ENCODE data around the gene COA3. TPM values are rescaled to one million over a fixed set of nuclear protein-coding genes. Genes with fewer than 3 reads are reported as not detected.

Gene COA3
- total and polyA plus RNA-seq, 12 donors, result 55.6 to 231 (median 87.0) TPM

- H3K36me3 ChIP-seq (replicated peaks in 1 of 2), result peaks cover 0 to 1% of the 10 kb centered on the region in 2 donors
- intact Hi-C loops (cut with DNase I), result loop anchor here in 1 of 2 donors (10.0 kb wide), 1 partner anchor 103 kb away; no protein-coding TSS in a partner anchor
- no peak for DNase-seq
- no peak overlapping the region for H3K4me3 ChIP-seq
- H3K27ac ChIP-seq, result no peak overlapping the region
- no peaks in the 10 kb centered on the region for H3K27me3 ChIP-seq
- WGBS, 4 donors, result 89 to 96% (median 96%) methylated on average over 1 of the region's 1 CpG
- peaks cover 17 to 22% of the 10 kb centered on the region in 2 donors for H3K4me1 ChIP-seq (replicated peaks in 1 of 2)
- TF ChIP-seq POLR2A (IDR thresholded peaks at IDR 0.05) (no peak), CTCF (IDR thresholded peaks at IDR 0.05) (no peak)
- no peaks in the 10 kb centered on the region for H3K9me3 ChIP-seq (replicated peaks in 1 of 3)
Observed at GRCh38 chr17:42827472-42827871, 29.0 kb upstream of the COA3 start.

GRCh38 chr17:42821176-42821575, 22.7 kb upstream of the COA3 start:
- Histone ChIP-seq H3K9me3 (replicated peaks in 1 of 3) (no peaks in the 10 kb centered on the region), H3K4me1 (replicated peaks in 1 of 2) (peaks cover 10 to 21% of the 10 kb centered on the region in 2 donors), H3K27ac (no peak overlapping the region), H3K4me3 (no peak overlapping the region), H3K36me3 (replicated peaks in 1 of 2) (peaks cover 0 to 64% of the 10 kb centered on the region in 2 donors), H3K27me3 (no peaks in the 10 kb centered on the region)
- peak in 1 of 7 donors; percentile 41 for DNase-seq
- intact Hi-C loops (cut with DNase I), result loop anchor here (5.0 to 10.0 kb wide), 2 partner anchors 96 to 99 kb away; no protein-coding TSS in a partner anchor
- WGBS, 4 donors, result 72 to 85% (median 82%) methylated on average over 7 of the region's 7 CpGs
- TF ChIP-seq CTCF (IDR thresholded peaks at IDR 0.05) (no peak), POLR2A (IDR thresholded peaks at IDR 0.05) (no peak)

- DNase-seq, result peak in 5 of 7 donors; percentile 27 to 70 (median 61)
- Histone ChIP-seq H3K36me3 (replicated peaks in 1 of 2) (peaks cover 0 to 76% of the 10 kb centered on the region in 2 donors), H3K9me3 (replicated peaks in 1 of 3) (no peaks in the 10 kb centered on the region), H3K27me3 (no peaks in the 10 kb centered on the region), H3K4me1 (replicated peaks in 1 of 2) (peaks cover 10 to 21% of the 10 kb centered on the region in 2 donors), H3K4me3 (no peak overlapping the region), H3K27ac (no peak overlapping the region)
- intact Hi-C loops (cut with DNase I), result loop anchor here (5.0 to 10.0 kb wide), 2 partner anchors 95 to 98 kb away; no protein-coding TSS in a partner anchor
- peak; percentile 16 to 57 (median 38) for TF ChIP-seq CTCF (IDR thresholded peaks at IDR 0.05)
- TF ChIP-seq POLR2A (IDR thresholded peaks at IDR 0.05), result no peak
- WGBS, 4 donors, result 33 to 41% (median 35%) methylated on average over 2 of the region's 2 CpGs
Observed at GRCh38 chr17:42819939-42820535, 21.5 kb upstream of the COA3 start.

- no peaks in the 10 kb centered on the region for H3K9me3 ChIP-seq (replicated peaks in 1 of 3)
- H3K4me1 ChIP-seq (replicated peaks in 1 of 2), result peaks cover 7 to 13% of the 10 kb centered on the region in 2 donors
- H3K27me3 ChIP-seq, result no peaks in the 10 kb centered on the region
- intact Hi-C loops (cut with DNase I), result no loop called here
- no peak overlapping the region for H3K27ac ChIP-seq
- no peak for TF ChIP-seq CTCF (IDR thresholded peaks at IDR 0.05)
- TF ChIP-seq POLR2A (IDR thresholded peaks at IDR 0.05), result no peak
- WGBS, 4 donors, result 80 to 96% (median 86%) methylated on average over 2 to 5 of the region's 5 CpGs
- H3K36me3 ChIP-seq (replicated peaks in 1 of 2), result peaks cover 0 to 92% of the 10 kb centered on the region in 2 donors
- DNase-seq, result no peak
- no peak overlapping the region for H3K4me3 ChIP-seq
Observed at GRCh38 chr17:42818379-42818778, 19.9 kb upstream of the COA3 start.

Data from adrenal gland (tissue), 12 donors.